IMR-90 (cell line): ENCODE measurements around the gene RORB. TPM values are rescaled to one million over a fixed set of nuclear protein-coding genes. Genes with fewer than 3 reads are reported as not detected.

Experiments
- ATAC-seq: fragments of 200-7000 bp; cut with Tn5 transposase; 2 replicates; pipeline ENCODE4 v1.9.1; 2020; ENCODE audit warnings: low read depth, mild to moderate bottlenecking, moderate library complexity
- BruUV-seq: library from RNA; stranded (reverse); fragments of 400-500 nt; replicated peaks from 2 replicates; lab custom pipeline; 2021; lab: Mats Ljungman, UMichigan
- CTCF ChIA-PET: fragments of 300-600 bp; formaldehyde crosslinking; extraction: SDS; loops from one replicate; lab custom pipeline; 2021; ENCODE audit warnings: antibody characterized with exemption; lab: Yijun Ruan, JAX
- POLR2A ChIA-PET: fragments of 300-600 bp; sonication (Branson Sonifier 250); formaldehyde crosslinking; loops from one replicate; lab custom pipeline; 2022; ENCODE audit warnings: antibody characterized with exemption; ENCODE audit not compliant: unreplicated experiment; lab: Charles Lee
- DNase-seq: peaks from one replicate; pipeline ENCODE4 v3.0.0; 2013
- H2AFZ ChIP-seq: replicated peaks from 2 replicates; pipeline ENCODE3; 2013; ENCODE audit warnings: low read length, mild to moderate bottlenecking; ENCODE audit not compliant: poor library complexity
- H2AK5ac ChIP-seq: 2 replicates; pipeline ENCODE4 v1.6.1; 2013; ENCODE audit warnings: low read depth, low read length, inconsistent platforms
- H2AK9ac ChIP-seq: replicated peaks from 2 replicates; pipeline ENCODE3; 2013; ENCODE audit warnings: mild to moderate bottlenecking, low read depth, low read length, moderate library complexity; ENCODE audit not compliant: poor library complexity
- H2BK120ac ChIP-seq: 2 replicates; pipeline ENCODE4 v1.6.1; 2013; ENCODE audit warnings: low read depth, low read length, inconsistent platforms
- H2BK15ac ChIP-seq: 3 replicates; pipeline ENCODE4 v1.6.1; 2013; ENCODE audit warnings: low read depth, low read length, inconsistent platforms
- H2BK20ac ChIP-seq: 2 replicates; pipeline ENCODE4 v1.6.1; 2013; ENCODE audit warnings: low read depth, mild to moderate bottlenecking, inconsistent platforms, low read length, moderate library complexity
- H2BK5ac ChIP-seq: 2 replicates; pipeline ENCODE4 v1.6.1; 2013; ENCODE audit warnings: mild to moderate bottlenecking, low read depth, low read length, inconsistent platforms; ENCODE audit not compliant: poor library complexity, severe bottlenecking
- H3K14ac ChIP-seq: replicated peaks from 2 replicates; pipeline ENCODE4 v1.6.1; 2013; ENCODE audit warnings: low read depth, low read length, inconsistent platforms
- H3K18ac ChIP-seq: 2 replicates; pipeline ENCODE4 v1.6.1; 2013; ENCODE audit warnings: low read depth, low read length, control low read depth
- H3K23ac ChIP-seq: 2 replicates; pipeline ENCODE4 v1.6.1; 2013; ENCODE audit warnings: low read depth, low read length, inconsistent platforms
- H3K27ac ChIP-seq: 2 replicates; pipeline ENCODE4 v1.5.1; 2013; ENCODE audit warnings: mild to moderate bottlenecking, control low read depth, low read length; ENCODE audit not compliant: insufficient read depth
- H3K27me3 ChIP-seq: 2 replicates; pipeline ENCODE4 v1.6.1; 2013; ENCODE audit warnings: low read length; ENCODE audit not compliant: control insufficient read depth, insufficient read depth
- H3K36me3 ChIP-seq: 2 replicates; pipeline ENCODE4 v1.6.1; 2013; ENCODE audit warnings: low read length, mixed read lengths; ENCODE audit not compliant: control insufficient read depth, insufficient read depth
- H3K4ac ChIP-seq: 2 replicates; pipeline ENCODE4 v1.6.1; 2013; ENCODE audit warnings: low read depth, low read length, inconsistent platforms
- H3K4me1 ChIP-seq: 2 replicates; pipeline ENCODE4 v1.6.1; 2013; ENCODE audit warnings: low read length, mixed read lengths; ENCODE audit not compliant: control insufficient read depth, insufficient read depth
- H3K4me2 ChIP-seq: 2 replicates; pipeline ENCODE4 v1.6.1; 2013; ENCODE audit warnings: low read depth, mild to moderate bottlenecking, control low read depth, low read length, moderate library complexity
- H3K4me3 ChIP-seq: 2 replicates; pipeline ENCODE4 v1.5.1; 2013; ENCODE audit warnings: low read depth, mild to moderate bottlenecking, control low read depth, low read length, moderate library complexity; ENCODE audit not compliant: insufficient read depth
- H3K56ac ChIP-seq: 2 replicates; pipeline ENCODE4 v1.6.1; 2013; ENCODE audit warnings: low read length, inconsistent platforms; ENCODE audit not compliant: insufficient read depth; ENCODE audit errors: extremely low read depth
- H3K79me1 ChIP-seq, 2 experiments: 2 replicates each; pipeline ENCODE4 v1.6.1; 2013; ENCODE audit warnings: low read length in 2 of 2, inconsistent platforms in 1 of 2, low read depth in 1 of 2
- H3K9ac ChIP-seq: 2 replicates; pipeline ENCODE4 v1.6.1; 2013; ENCODE audit warnings: low read depth, low read length, control low read depth
- H3K9me1 ChIP-seq: 2 replicates; pipeline ENCODE4 v1.6.1; 2013; ENCODE audit warnings: low read length, inconsistent platforms; ENCODE audit not compliant: insufficient read depth
- H3K9me3 ChIP-seq: 2 replicates; pipeline ENCODE4 v1.6.1; 2013; ENCODE audit warnings: low read length; ENCODE audit not compliant: control insufficient read depth, insufficient read depth
- H4K20me1 ChIP-seq: 2 replicates; pipeline ENCODE4 v1.6.1; 2013; ENCODE audit warnings: low read length, inconsistent platforms; ENCODE audit not compliant: insufficient read depth
- H4K5ac ChIP-seq: 2 replicates; pipeline ENCODE4 v1.6.1; 2013; ENCODE audit warnings: mild to moderate bottlenecking, low read depth, low read length, control low read depth
- H4K8ac ChIP-seq, 2 experiments: 2 replicates each; pipeline ENCODE4 v1.6.1; 2013; ENCODE audit warnings: low read depth in 2 of 2, low read length in 2 of 2, control low read depth in 1 of 2, inconsistent platforms in 1 of 2
- H4K91ac ChIP-seq: 2 replicates; pipeline ENCODE4 v1.6.1; 2013; ENCODE audit warnings: low read depth, low read length, inconsistent platforms; ENCODE audit not compliant: insufficient read depth
- MAFK ChIP-seq: IDR thresholded peaks from 2 replicates; pipeline ENCODE4 v1.6.1; 2012; ENCODE audit warnings: low read depth, low read length, improper control_type of control experiment
- RAD21 ChIP-seq: IDR thresholded peaks from 2 replicates; pipeline ENCODE4 v1.6.1; 2012; ENCODE audit warnings: low read length, improper control_type of control experiment
- SMC3 ChIP-seq: fragments of 150-350 bp; IDR thresholded peaks from 2 replicates; pipeline ENCODE4 v1.6.1; 2016; ENCODE audit warnings: low read depth, mild to moderate bottlenecking, antibody characterized with exemption, low read length, moderate library complexity
- WGBS, 2 experiments: methylation state at CpG; one replicate each; pipeline versions ENCODE4 v1.1.5 to v1.1.7; 2013; ENCODE audit warnings: missing lambda C conversion rate in 2 of 2; ENCODE audit not compliant: insufficient read length in 1 of 2; ENCODE audit errors: extremely low coverage in 2 of 2; 5-methylcytosine and 5-hydroxymethylcytosine counted together
- dilution Hi-C: fragments of 300-500 bp; cut with HindIII; formaldehyde crosslinking; loops from one replicate; pipeline ENCODE4 v1.14.3; 2018; ENCODE audit warnings: low sequenced_read_pairs; ENCODE audit not compliant: unreplicated experiment
- in situ Hi-C: fragments of 300-500 bp; cut with MboI; formaldehyde crosslinking; loops from 3 replicates; pipeline ENCODE4 v1.14.3; 2019; ENCODE audit warnings: low sequenced_read_pairs, inconsistent platforms, mixed read lengths
- intact Hi-C: fragments of 100-400 bp; cut with micrococcal nuclease; formaldehyde crosslinking; loops from 2 replicates; pipeline ENCODE4 v1.10.0; 2022
- polyA plus RNA-seq, 3 experiments: library from polyadenylated mRNA; depleted of rRNA; stranded (reverse); fragments of >200 nt; gene quantifications; 2 replicates each; pipeline ENCODE4 v1.2.3, GENCODE V29; 2012; ENCODE audit warnings: low replicate concordance in 1 of 3
- total RNA-seq: library from RNA; depleted of rRNA; stranded (reverse); fragments of >200 nt; gene quantifications from 2 replicates; pipeline ENCODE4 v1.2.3, GENCODE V29; 2012
- TF ChIP-seq, protein P1 (sequence below): conservative IDR thresholded peaks from 2 replicates; pipeline ENCODE4 v1.5.1; 2012; ENCODE audit warnings: mild to moderate bottlenecking, low read depth, low read length, improper control_type of control experiment

The RORB gene
- total and polyA plus RNA-seq, 2 of the 4 experiments (the other 2 are of a cell fraction) = not detected

- DNase-seq = peak; percentile 40
- intact Hi-C loops (loop anchor here (1.0 to 10.0 kb wide), 4 partner anchors 504 to 1466 kb away; no protein-coding TSS in a partner anchor), dilution Hi-C loops (no loop called here), in situ Hi-C loops (loop anchor here (10.0 to 25.0 kb wide), 2 partner anchors 64 to 1359 kb away; no protein-coding TSS in a partner anchor)
- H2AFZ ChIP-seq = no peak overlapping the region
- no peak overlapping the region for H4K5ac ChIP-seq
- H2BK15ac ChIP-seq = no peak overlapping the region
- TF ChIP-seq, protein P1, sequence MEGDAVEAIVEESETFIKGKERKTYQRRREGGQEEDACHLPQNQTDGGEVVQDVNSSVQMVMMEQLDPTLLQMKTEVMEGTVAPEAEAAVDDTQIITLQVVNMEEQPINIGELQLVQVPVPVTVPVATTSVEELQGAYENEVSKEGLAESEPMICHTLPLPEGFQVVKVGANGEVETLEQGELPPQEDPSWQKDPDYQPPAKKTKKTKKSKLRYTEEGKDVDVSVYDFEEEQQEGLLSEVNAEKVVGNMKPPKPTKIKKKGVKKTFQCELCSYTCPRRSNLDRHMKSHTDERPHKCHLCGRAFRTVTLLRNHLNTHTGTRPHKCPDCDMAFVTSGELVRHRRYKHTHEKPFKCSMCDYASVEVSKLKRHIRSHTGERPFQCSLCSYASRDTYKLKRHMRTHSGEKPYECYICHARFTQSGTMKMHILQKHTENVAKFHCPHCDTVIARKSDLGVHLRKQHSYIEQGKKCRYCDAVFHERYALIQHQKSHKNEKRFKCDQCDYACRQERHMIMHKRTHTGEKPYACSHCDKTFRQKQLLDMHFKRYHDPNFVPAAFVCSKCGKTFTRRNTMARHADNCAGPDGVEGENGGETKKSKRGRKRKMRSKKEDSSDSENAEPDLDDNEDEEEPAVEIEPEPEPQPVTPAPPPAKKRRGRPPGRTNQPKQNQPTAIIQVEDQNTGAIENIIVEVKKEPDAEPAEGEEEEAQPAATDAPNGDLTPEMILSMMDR = peak; percentile 69
- TF ChIP-seq RAD21 = peak; percentile 60
- TF ChIP-seq SMC3 = peak; percentile 66
- no peak for TF ChIP-seq MAFK
- H2BK20ac ChIP-seq = no peak overlapping the region
- H2AK5ac ChIP-seq = no peak overlapping the region
- no peak overlapping the region for H3K27ac ChIP-seq
- no peak overlapping the region for H3K14ac ChIP-seq
- ChIA-PET CTCF (interaction anchor here (1.2 kb wide), 1 partner anchor 14 kb away, joined by 3 read pairs; no protein-coding TSS in a partner anchor), POLR2A (no interaction called here)
- no peak overlapping the region for H2BK120ac ChIP-seq
- H4K91ac ChIP-seq = no peak overlapping the region
- no peak overlapping the region for H4K8ac ChIP-seq
- no peak overlapping the region for H2AK9ac ChIP-seq
- H3K56ac ChIP-seq = no peak overlapping the region
- WGBS, 2 experiments = no CpG with 5 or more reads among the region's 4 CpGs
- no peak overlapping the region for H3K4ac ChIP-seq
- no TSS peak for BruUV-seq
- H3K18ac ChIP-seq = no peak overlapping the region
- H4K20me1 ChIP-seq = no peaks in the 10 kb centered on the region
- no peak overlapping the region for H3K4me2 ChIP-seq
- H3K27me3 ChIP-seq = no peaks in the 10 kb centered on the region
- no peaks in the 10 kb centered on the region for H3K9me1 ChIP-seq
- no peaks in the 10 kb centered on the region for H3K4me1 ChIP-seq
- no peaks in the 10 kb centered on the region for H3K79me1 ChIP-seq
- peak; percentile 69 for ATAC-seq
- no peak overlapping the region for H3K23ac ChIP-seq
- H3K9ac ChIP-seq = no peak overlapping the region
- no peak overlapping the region for H3K4me3 ChIP-seq
- H3K9me3 ChIP-seq = no peaks in the 10 kb centered on the region
- H3K36me3 ChIP-seq = no peaks in the 10 kb centered on the region
- H2BK5ac ChIP-seq = no peak overlapping the region
Observed at GRCh38 chr9:74570879-74571512, 73.9 kb downstream of the RORB start.
